Amygdala (tissue), 56 donors: ENCODE data around the gene LXN.

Source experiments
- DNase-seq, 56 donors: peaks; one replicate each; lab custom pipeline; 2025; lab: John Stamatoyannopoulos, UW

LXN gene

DNA sequence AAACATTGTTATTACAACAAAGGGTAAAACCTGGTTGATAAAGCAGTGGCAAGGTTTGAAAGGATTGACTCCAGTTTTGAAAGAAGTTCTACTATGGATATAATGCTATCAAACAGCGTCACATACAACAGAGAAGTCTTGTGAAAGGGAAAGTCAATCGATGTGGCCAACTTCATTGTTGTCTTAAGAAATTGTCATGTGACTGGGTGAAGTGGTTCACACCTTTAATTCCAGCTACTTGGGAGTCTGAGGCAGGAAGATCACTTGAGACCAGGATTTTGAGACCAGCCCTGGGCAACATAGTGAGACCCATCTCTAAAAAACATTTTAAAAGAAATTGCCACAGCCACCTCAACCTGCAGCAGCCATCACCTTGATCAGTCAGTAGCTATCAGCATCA, 6.2 kb upstream of the LXN start:
- no peak for DNase-seq

- DNase-seq = no peak
These were observed 630 bp downstream of the LXN start for GRCh38 chr3:158671821-158672214.

DNA sequence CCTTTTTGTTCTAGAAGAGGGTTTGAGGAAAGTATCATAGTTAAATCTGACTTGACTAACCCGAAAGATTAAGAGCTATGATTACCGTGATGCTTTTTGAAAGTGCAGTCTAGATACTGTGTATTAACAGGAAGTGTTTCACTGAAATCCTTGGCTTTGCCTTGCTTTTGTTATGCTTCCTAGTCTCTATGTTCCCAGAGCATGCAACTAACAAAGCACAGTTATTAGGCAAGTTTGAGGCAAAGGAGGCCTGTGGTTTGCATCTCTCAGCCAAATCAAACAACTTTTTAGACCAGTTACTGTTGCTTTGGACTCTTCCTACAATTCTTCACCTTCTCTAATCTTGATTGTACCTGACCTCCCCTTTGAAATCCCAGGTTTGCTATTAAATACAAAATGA, 3.9 kb downstream of the LXN start:
- no peak for DNase-seq

DNA sequence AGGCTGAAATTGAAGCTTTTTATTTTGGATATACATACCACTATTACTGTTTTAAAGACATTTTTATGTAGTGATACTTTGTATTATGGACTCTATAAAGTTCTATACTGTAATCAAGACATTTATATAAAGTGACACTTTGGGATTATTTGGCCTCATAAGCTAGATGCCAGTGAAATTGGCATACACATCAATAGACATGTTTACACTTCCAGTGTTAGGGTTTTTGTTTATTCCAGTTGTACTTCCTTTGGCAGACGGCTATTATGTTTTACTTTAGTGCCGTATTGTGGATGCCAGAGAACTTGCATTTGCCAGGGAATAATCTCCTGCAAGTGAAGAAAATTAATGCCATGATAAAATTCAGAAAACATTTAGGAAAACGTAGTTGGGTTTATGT, 6.0 kb downstream of the LXN start:
- no peak for DNase-seq

DNA sequence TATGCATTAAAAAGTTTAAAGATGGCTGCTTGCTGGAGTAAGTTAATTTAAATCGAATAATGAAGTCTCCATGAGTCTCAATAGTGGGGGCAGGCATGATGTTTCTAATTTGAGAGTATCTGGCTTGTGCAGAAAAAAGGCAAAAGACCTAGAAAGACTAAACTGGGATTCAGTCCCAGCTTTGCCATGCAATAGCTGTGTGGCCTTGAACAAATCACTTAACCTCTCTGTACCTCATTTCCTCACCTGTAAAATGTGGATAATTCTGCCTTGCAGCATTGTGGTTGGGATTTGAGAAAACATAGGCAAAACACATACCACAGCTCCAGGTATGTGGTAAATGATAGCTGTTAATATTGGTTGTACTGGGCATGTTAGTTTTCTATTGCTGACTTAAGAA, 8.6 kb downstream of the LXN start:
- DNase-seq = no peak

DNA sequence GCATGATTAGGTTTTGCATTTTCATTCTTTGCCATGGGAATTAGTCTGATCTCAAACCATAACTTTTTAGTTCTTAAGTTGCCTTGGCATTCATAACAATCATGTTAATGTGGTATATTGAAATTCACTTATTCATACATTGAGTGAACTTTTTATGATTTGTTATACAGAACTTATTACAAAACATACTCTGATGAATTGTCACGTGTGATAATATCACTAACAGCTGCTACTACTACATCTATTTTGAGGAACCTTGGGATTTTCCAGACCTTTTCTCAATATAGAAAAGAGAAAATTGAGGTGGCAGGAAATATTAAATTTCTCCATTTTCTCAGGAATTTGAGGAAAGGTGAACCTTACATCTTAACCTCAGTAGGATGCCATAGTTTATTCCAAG, 9.2 kb downstream of the LXN start:
- DNase-seq = no peak

DNA sequence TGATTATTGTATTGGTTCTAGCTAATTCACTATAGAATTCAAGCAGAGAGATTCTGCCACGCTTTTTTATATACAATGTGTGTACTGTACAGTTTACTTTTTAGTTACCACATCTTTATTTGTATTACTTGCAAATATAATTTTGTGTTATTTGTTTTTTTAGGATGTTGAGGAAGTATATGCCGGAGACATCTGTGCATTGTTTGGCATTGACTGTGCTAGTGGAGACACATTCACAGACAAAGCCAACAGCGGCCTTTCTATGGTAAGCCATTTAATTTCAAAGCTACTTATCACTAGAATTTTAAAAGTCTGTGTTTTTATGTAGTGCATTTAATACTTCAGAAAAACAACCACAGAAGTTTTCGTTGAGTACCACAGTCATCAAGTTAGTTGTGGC, 11.7 kb downstream of the LXN start:
- no peak for DNase-seq

DNA sequence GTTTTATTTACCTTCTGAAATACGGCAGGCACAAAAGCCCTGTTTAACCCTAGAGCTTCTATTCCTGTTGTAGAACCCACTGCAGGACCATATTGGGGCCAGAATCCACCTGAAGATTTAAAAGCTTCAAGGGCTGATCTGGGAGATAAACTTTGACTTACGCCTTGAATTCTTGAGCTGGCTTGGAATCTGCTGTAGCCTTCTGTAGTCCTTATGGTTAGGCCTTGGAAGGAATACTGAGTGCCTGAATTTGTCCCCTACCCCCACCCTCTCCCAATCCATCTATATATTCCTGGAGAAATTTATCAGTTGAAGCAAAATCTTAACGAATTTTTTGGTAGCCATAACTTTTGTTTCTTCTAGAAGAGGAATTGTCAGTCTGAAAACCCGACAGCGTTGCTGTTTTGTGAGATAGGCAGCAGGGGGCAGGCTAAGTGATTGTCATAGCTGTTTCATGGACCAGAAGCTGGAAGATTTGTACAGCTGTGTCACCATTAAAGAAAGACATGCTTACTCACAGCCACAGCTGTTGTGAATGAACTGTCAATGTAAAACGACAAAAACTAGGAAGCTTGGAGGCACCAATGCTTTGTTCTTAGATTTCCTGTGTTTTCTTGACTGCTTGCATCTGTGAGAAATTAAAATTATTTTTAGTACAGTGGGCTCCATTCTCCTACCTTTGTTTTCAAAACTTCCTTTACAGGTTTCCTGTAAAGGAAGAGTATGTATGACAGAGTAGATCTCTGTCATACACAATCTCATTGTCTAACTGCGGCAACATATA, 12.8 kb downstream of the LXN start:
- peak in 30 of 56 donors; percentile 1 to 74 (median 12) for DNase-seq

DNA sequence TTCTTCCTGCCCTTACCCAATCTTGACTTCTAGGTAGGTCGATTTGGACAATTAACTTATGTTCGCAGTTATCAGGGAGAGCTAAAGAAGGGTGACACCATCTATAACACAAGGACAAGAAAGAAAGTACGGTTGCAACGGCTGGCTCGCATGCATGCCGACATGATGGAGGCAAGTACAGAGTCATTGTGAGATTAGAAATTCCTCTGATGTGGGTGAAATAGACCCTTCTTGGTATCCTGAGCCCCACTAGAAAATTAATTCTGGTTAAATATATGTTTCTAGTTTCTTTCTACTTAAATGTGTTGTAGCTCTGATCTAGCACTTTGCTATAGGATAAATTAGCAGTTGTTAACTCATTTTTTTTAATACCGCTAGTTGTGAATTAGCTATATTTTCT, 13.6 kb downstream of the LXN start:
- no peak for DNase-seq

DNA sequence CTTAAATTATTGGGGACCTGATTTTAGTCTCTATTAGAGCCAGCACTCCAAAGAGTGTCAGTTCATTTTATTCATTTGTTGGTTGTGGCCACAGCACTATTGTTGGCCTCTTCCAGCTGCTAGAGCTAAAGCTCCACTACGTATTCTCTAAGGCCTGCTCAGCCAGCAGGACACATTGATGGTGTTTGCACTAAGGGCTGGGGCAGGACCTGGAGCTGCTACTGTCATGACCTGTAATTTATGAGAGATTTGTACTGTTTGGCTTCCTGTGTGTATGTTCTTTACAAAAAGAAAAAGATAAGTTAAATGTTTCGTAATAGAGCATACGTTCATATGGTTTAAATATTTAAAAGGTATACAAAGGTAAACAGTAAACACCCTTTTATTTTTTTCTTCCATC, 20.0 kb downstream of the LXN start:
- no peak for DNase-seq

DNA sequence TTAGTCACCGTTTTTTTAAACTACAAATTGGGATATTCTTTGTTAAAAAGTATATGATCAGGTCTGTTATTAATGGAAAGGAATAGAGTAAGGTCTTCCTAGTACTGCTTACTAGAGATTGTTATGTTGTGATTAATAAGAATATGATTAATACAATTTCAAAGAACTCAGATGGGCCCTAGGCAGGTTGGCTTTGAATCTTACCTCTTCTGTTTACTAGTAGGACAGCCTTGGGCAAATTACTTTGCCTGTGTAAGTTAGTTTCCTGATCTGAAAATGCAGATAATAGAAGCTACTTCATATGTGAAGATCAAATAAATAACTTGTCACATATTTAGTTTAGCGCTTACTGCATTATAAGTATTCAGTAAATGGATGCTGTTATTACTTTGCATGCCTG, 21.3 kb downstream of the LXN start:
- no peak for DNase-seq

DNA sequence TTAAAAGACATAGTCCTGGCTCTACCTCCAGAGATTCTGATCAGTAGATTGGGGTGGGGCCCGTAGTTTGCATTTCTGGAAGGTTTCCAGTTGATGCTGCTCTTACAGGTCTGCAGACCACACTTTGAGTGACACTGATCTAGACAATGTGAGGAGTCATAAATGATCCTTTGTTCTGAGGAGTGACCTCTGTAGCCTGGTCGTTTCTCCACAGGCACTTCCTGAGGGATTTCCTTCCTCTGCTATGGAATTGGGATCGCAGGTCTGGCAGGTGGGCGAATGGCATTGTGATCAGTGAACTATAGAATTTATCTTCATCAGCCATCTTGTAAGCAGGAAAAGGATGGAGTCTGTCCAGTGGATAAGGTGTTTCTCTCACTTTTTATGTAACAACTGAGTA, 22.7 kb downstream of the LXN start:
- DNase-seq = no peak

DNA sequence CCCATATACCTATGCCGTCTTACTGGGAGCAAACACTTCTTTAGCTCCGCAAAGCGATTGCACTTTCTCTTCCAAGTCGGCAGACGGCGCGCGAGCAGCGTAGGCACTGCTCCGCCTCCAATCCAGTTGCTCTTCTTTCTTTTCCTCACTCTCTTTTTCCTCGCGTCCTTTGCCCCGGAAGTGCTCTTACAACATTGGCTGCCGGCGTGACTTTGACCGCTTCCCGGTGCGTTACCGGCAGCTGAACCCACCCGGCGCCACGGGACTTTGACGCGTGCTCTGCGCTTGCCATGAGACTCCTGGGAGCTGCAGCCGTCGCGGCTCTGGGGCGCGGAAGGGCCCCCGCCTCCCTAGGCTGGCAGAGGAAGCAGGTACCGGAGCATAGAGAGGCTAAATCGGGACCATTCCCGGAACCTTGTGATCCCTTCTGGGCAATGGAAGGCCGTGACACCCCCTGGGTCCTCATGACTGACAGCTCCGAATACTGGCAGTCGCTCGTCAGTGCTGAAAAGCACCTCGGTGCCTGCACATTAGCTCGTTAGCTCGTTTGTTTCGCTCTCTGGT, 28.0 kb downstream of the LXN start, which contains the start of gene GFM1:
Gene GFM1, plus strand, starts transcription at position 183 of the 564 bp plus-strand sequence. Its CDS starts 108 bp downstream, at position 291.
- DNase-seq = peak; percentile 59 to 96 (median 89)

GRCh38 chr3:158642474-158643210, 29.8 kb downstream of the LXN start:
- no peak for DNase-seq

DNA sequence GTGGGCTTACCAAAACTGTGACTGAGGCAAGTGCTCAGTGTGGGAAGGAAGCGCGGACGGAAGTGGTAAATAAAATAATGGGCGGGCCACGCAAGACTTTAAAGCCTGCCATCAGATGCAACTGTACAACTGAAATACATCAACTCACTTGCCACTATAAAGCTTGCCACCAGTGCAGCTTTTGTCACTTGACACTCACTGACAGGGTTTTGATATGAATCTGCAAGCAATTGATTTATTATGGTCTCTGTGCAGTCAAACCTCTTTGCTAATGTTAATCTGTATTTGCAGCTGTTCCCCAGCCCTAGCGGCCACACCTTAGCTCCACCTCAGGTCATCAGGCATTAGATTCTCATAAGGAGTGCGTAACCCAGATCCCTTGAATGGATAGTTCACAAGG, 30.4 kb downstream of the LXN start:
- no peak for DNase-seq

GRCh38 chr3:158640646-158641045, 31.8 kb downstream of the LXN start:
- DNase-seq = no peak

- no peak for DNase-seq
These were observed 40.5 kb downstream of the LXN start for GRCh38 chr3:158631981-158632380.

DNA sequence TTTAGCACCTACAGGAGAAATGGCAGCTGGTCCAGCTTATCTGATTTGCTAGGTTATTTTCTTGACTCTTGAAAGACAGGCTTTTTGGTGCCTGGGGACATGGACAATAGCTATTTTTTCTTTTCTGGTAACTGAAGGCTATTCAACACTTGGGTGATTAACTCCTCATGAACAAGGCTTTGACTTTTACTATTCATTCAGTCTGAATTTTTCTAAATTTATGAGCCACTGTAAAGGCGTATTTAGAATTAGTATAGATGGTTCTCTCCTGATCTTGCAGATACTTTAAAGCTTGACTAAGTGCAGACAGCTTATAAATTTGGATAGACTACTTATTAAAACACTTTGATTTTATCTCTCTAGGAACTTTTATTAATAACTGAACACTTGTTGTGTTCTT, 46.6 kb downstream of the LXN start:
- no peak for DNase-seq

GRCh38 chr3:158617982-158618875, 54.2 kb downstream of the LXN start:
- no peak for DNase-seq
